Activated naive CD4-positive, alpha-beta T cell treated with Interleukin-2 at 50 U/mL for 16 hours (primary cell): Measurements from ENCODE around the gene MPPED1.

Experiments
- DNase-seq: peaks from one replicate; pipeline ENCODE4 v3.0.0-alpha.2; 2020

Gene MPPED1

GRCh38 chr22:43411869-43412807, at the start of gene MPPED1:
Gene MPPED1 (plus strand): TSS chr22:43412014. CDS start chr22:43424986, 12,972 bp downstream.
- no peak for DNase-seq

GRCh38 chr22:43363315-43364168, 48.3 kb upstream of the MPPED1 start:
- no peak for DNase-seq

GRCh38 chr22:43364169-43364435, 47.7 kb upstream of the MPPED1 start:
- DNase-seq = no peak

- no peak for DNase-seq
These were observed 45.9 kb upstream of the MPPED1 start for GRCh38 chr22:43365715-43366440.

GRCh38 chr22:43370036-43370435, 41.8 kb upstream of the MPPED1 start:
- DNase-seq = no peak

- no peak for DNase-seq
These were observed 35.8 kb upstream of the MPPED1 start for GRCh38 chr22:43375951-43376455.

- DNase-seq = peak; percentile 17
These were observed 34.9 kb upstream of the MPPED1 start for GRCh38 chr22:43376765-43377547.

GRCh38 chr22:43377548-43377895, 34.3 kb upstream of the MPPED1 start:
- DNase-seq = no peak

GRCh38 chr22:43377896-43378704, 33.7 kb upstream of the MPPED1 start:
- no peak for DNase-seq

GRCh38 chr22:43381693-43382092, 30.1 kb upstream of the MPPED1 start:
- no peak for DNase-seq

- DNase-seq = no peak
These were observed 27.0 kb upstream of the MPPED1 start for GRCh38 chr22:43384863-43385262.

- peak; percentile 70 for DNase-seq
These were observed 25.8 kb upstream of the MPPED1 start for GRCh38 chr22:43385770-43386641.

GRCh38 chr22:43387815-43388214, 24.0 kb upstream of the MPPED1 start:
- no peak for DNase-seq

- peak; percentile 76 for DNase-seq
These were observed 23.4 kb upstream of the MPPED1 start for GRCh38 chr22:43388420-43388851.

- DNase-seq = no peak
These were observed 22.5 kb upstream of the MPPED1 start for GRCh38 chr22:43389227-43389836.

GRCh38 chr22:43390166-43390565, 21.6 kb upstream of the MPPED1 start:
- DNase-seq = no peak

- DNase-seq = no peak
These were observed 20.9 kb upstream of the MPPED1 start for GRCh38 chr22:43390872-43391271.

GRCh38 chr22:43391306-43391705, 20.5 kb upstream of the MPPED1 start:
- no peak for DNase-seq

- no peak for DNase-seq
These were observed 19.3 kb upstream of the MPPED1 start for GRCh38 chr22:43392385-43392989.
